Activated T-helper 1 cell treated with anti-CD3 and anti-CD28 coated beads, Interleukin-12 subunit alpha, Interleukin-12 subunit beta, Interleukin-2, Interleukin-4 antibody, amounts not matched to agents 30 ng/mL and 10 ng/mL and 1 ng/mL, durations not matched to agents 14 hours and 24 hours and 36 hours (primary cell): ENCODE measurements around the gene PLD1. TPM values are rescaled to one million over a fixed set of nuclear protein-coding genes. Genes with fewer than 3 reads are reported as not detected.
"Not testable (repeated sequence)": the region's sequence is repeated elsewhere in the genome, so short reads cannot be mapped to it uniquely, and the experiment has no call there.

Source experiments
- DNase-seq: peaks from one replicate; pipeline ENCODE4 v3.0.0; 2021; ENCODE audit warnings: low spot score
- H3K27ac Mint-ChIP-seq: one replicate; pipeline ENCODE4 v1.8.0; 2021; ENCODE audit warnings: mild to moderate bottlenecking, mixed read lengths
- H3K27me3 Mint-ChIP-seq: one replicate; pipeline ENCODE4 v1.8.0; 2022; ENCODE audit warnings: mild to moderate bottlenecking, moderate library complexity, mixed read lengths; ENCODE audit not compliant: insufficient read depth
- H3K36me3 Mint-ChIP-seq: one replicate; pipeline ENCODE4 v1.8.0; 2021; ENCODE audit warnings: low read depth, mixed read lengths
- H3K4me1 Mint-ChIP-seq: one replicate; pipeline ENCODE4 v1.8.0; 2021; ENCODE audit warnings: low read depth, mixed read lengths
- H3K4me3 Mint-ChIP-seq: one replicate; pipeline ENCODE4 v1.8.0; 2021; ENCODE audit warnings: mild to moderate bottlenecking, moderate library complexity, mixed read lengths
- H3K9me3 Mint-ChIP-seq: one replicate; pipeline ENCODE4 v1.8.0; 2021; ENCODE audit warnings: mixed read lengths
- intact Hi-C: fragments of 100-400 bp; cut with micrococcal nuclease; formaldehyde crosslinking; loops from one replicate; pipeline ENCODE4 v1.15.1; 2024
- total RNA-seq: library from RNA; stranded (reverse); gene quantifications from 2 replicates; pipeline ENCODE4 v1.2.3, GENCODE V29; 2022

Gene PLD1
- total RNA-seq, 1 donor from 2014 or later = 0.29 TPM

GRCh38 chr3:171822431-171823106 lies 12.3 kb upstream of the PLD1 start:
- intact Hi-C loops = no loop called here
- peaks cover 10% of the 10 kb centered on the region for H3K4me1 Mint-ChIP-seq
- no peaks in the 10 kb centered on the region for H3K36me3 Mint-ChIP-seq
- H3K9me3 Mint-ChIP-seq = no peaks in the 10 kb centered on the region
- no peak for DNase-seq
- no peak overlapping the region for H3K4me3 Mint-ChIP-seq
- H3K27me3 Mint-ChIP-seq = peaks cover 11% of the 10 kb centered on the region
- no peak overlapping the region for H3K27ac Mint-ChIP-seq

GRCh38 chr3:171821778-171822358 lies 11.6 kb upstream of the PLD1 start:
- Mint-ChIP-seq H3K36me3 (no peaks in the 10 kb centered on the region), H3K27ac (no peak overlapping the region), H3K27me3 (peaks cover 10% of the 10 kb centered on the region), H3K4me1 (peaks cover 10% of the 10 kb centered on the region), H3K9me3 (no peaks in the 10 kb centered on the region), H3K4me3 (no peak overlapping the region)
- intact Hi-C loops = no loop called here
- no peak for DNase-seq

GRCh38 chr3:171821044-171821443 lies 10.8 kb upstream of the PLD1 start:
- no peak overlapping the region for H3K4me3 Mint-ChIP-seq
- peaks cover 9% of the 10 kb centered on the region for H3K27me3 Mint-ChIP-seq
- no peak for DNase-seq
- intact Hi-C loops = no loop called here
- H3K27ac Mint-ChIP-seq = no peak overlapping the region
- peaks cover 10% of the 10 kb centered on the region for H3K4me1 Mint-ChIP-seq
- H3K9me3 Mint-ChIP-seq = no peaks in the 10 kb centered on the region
- no peaks in the 10 kb centered on the region for H3K36me3 Mint-ChIP-seq

- intact Hi-C loops = loop anchor here (10.0 kb wide), 1 partner anchor 218 kb away; the partner anchor contains the start of gene FNDC3B
- Mint-ChIP-seq H3K36me3 (no peaks in the 10 kb centered on the region), H3K27me3 (peaks cover 21% of the 10 kb centered on the region), H3K9me3 (no peaks in the 10 kb centered on the region), H3K4me3 (no peak overlapping the region), H3K4me1 (peaks cover 22% of the 10 kb centered on the region), H3K27ac (no peak overlapping the region)
- no peak for DNase-seq
Observed at GRCh38 chr3:171817074-171817800, 7.0 kb upstream of the PLD1 start.

- H3K4me1 Mint-ChIP-seq = peaks cover 13% of the 10 kb centered on the region
- DNase-seq = no peak
- intact Hi-C loops = loop anchor here (10.0 kb wide), 1 partner anchor 219 kb away; the partner anchor contains the start of gene FNDC3B
- H3K4me3 Mint-ChIP-seq = no peak overlapping the region
- H3K27ac Mint-ChIP-seq = no peak overlapping the region
- no peaks in the 10 kb centered on the region for H3K9me3 Mint-ChIP-seq
- peaks cover 29% of the 10 kb centered on the region for H3K27me3 Mint-ChIP-seq
- no peaks in the 10 kb centered on the region for H3K36me3 Mint-ChIP-seq
Observed at GRCh38 chr3:171815973-171816595, 5.8 kb upstream of the PLD1 start.

GRCh38 chr3:171814662-171815061 lies 4.4 kb upstream of the PLD1 start:
- peaks cover 16% of the 10 kb centered on the region for H3K4me1 Mint-ChIP-seq
- not testable (repeated sequence) for H3K27ac Mint-ChIP-seq, H3K4me3 Mint-ChIP-seq, H3K36me3 Mint-ChIP-seq, H3K9me3 Mint-ChIP-seq, DNase-seq
- peaks cover 38% of the 10 kb centered on the region for H3K27me3 Mint-ChIP-seq
- intact Hi-C loops = loop anchor here (1.0 to 10.0 kb wide), 6 partner anchors 33 to 528 kb away; partner anchors contain the start of gene FNDC3B

- Mint-ChIP-seq H3K4me1 (peaks cover 22% of the 10 kb centered on the region), H3K27me3 (peaks cover 45% of the 10 kb centered on the region), H3K4me3 (no peak overlapping the region), H3K9me3 (no peaks in the 10 kb centered on the region), H3K36me3 (peaks cover 3% of the 10 kb centered on the region), H3K27ac (peak overlapping the region; percentile 36)
- DNase-seq = no peak
- intact Hi-C loops = loop anchor here (1.0 to 10.0 kb wide), 6 partner anchors 33 to 528 kb away; partner anchors contain the start of gene FNDC3B
Observed at GRCh38 chr3:171813897-171814460, 3.7 kb upstream of the PLD1 start.

- no peaks in the 10 kb centered on the region for H3K9me3 Mint-ChIP-seq
- peaks cover 46% of the 10 kb centered on the region for H3K27me3 Mint-ChIP-seq
- no peak for DNase-seq
- H3K36me3 Mint-ChIP-seq = peaks cover 3% of the 10 kb centered on the region
- no peak overlapping the region for H3K4me3 Mint-ChIP-seq
- H3K4me1 Mint-ChIP-seq = peaks cover 22% of the 10 kb centered on the region
- intact Hi-C loops = loop anchor here (5.0 to 10.0 kb wide), 4 partner anchors 221 to 529 kb away; partner anchors contain the start of gene FNDC3B
- peak overlapping the region; percentile 36 for H3K27ac Mint-ChIP-seq
Observed at GRCh38 chr3:171813278-171813896, 3.1 kb upstream of the PLD1 start.

GRCh38 chr3:171812811-171813210 lies 2.5 kb upstream of the PLD1 start:
- H3K4me1 Mint-ChIP-seq = peaks cover 22% of the 10 kb centered on the region
- peaks cover 48% of the 10 kb centered on the region for H3K27me3 Mint-ChIP-seq
- no peak overlapping the region for H3K4me3 Mint-ChIP-seq
- peaks cover 4% of the 10 kb centered on the region for H3K36me3 Mint-ChIP-seq
- H3K9me3 Mint-ChIP-seq = no peaks in the 10 kb centered on the region
- no peak for DNase-seq
- no peak overlapping the region for H3K27ac Mint-ChIP-seq
- intact Hi-C loops = loop anchor here (5.0 to 10.0 kb wide), 4 partner anchors 222 to 529 kb away; partner anchors contain the start of gene FNDC3B

GRCh38 chr3:171811913-171812335 lies 1.6 kb upstream of the PLD1 start:
- Mint-ChIP-seq H3K4me3 (no peak overlapping the region), H3K27ac (no peak overlapping the region), H3K27me3 (peaks cover 51% of the 10 kb centered on the region), H3K36me3 (peaks cover 5% of the 10 kb centered on the region), H3K9me3 (no peaks in the 10 kb centered on the region), H3K4me1 (peaks cover 22% of the 10 kb centered on the region)
- intact Hi-C loops = loop anchor here (2.0 to 10.0 kb wide), 5 partner anchors 35 to 530 kb away; partner anchors contain the start of gene FNDC3B
- DNase-seq = no peak

- H3K9me3 Mint-ChIP-seq = no peaks in the 10 kb centered on the region
- no peak for DNase-seq
- intact Hi-C loops = loop anchor here (2.0 to 10.0 kb wide), 5 partner anchors 35 to 531 kb away; partner anchors contain the start of gene FNDC3B
- peak overlapping the region; percentile 59 for H3K4me3 Mint-ChIP-seq
- H3K27me3 Mint-ChIP-seq = peaks cover 54% of the 10 kb centered on the region
- no peak overlapping the region for H3K27ac Mint-ChIP-seq
- H3K36me3 Mint-ChIP-seq = peaks cover 5% of the 10 kb centered on the region
- peaks cover 22% of the 10 kb centered on the region for H3K4me1 Mint-ChIP-seq
Observed at GRCh38 chr3:171811295-171811912, 1.1 kb upstream of the PLD1 start.
